ENCODE results near the gene SNRPA1.
A peak's percentile ranks its signal among the peaks of the same experiment; 100 is the strongest.

The SNRPA1 gene

DNA sequence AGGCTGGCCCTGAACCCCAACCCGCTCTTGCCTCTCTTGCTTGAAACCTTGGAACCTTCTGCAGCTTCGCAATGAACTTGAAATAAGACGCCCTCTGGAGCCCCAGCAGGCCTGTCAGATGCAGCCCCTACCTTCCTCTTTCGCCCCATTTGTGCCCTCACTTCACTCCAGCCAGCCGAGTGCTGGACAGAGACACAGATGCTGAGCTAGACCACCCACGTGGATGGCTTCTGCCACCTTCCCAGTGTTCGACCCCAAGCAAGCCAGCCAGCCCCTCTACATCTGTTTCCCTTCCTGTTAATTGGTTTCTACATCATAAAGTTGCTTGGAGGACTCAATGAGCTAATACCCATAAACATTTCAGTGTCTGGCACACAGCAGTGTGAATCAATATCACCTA is 23.8 kb upstream of the SNRPA1 start:
- DNase-seq: peak; percentile 33

GRCh38 chr15:101318147-101318819 is 23.2 kb upstream of the SNRPA1 start:
- DNase-seq: no peak

GRCh38 chr15:101317336-101317872 is 22.4 kb upstream of the SNRPA1 start:
- no peak for DNase-seq

DNA sequence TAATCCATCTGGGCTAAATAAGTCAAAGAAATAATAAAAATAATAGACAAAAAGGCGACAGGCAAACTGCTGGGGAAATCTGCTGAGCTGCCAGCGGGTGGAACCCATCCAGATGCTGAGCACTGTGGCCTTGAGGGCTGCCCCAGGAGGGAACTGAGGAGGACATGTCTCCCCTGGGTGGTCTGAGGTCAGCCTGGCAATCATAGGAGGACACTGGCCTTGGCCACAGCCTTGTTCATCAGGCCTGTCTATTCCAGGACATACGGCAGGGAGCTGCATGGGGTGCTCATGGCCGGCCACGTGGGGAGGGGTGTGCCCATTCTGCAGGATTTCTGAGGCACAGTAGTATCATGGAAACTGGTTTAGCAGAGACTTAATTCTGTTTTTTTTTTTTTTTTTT is 21.5 kb upstream of the SNRPA1 start:
- no peak for DNase-seq

GRCh38 chr15:101315736-101316135 is 20.7 kb upstream of the SNRPA1 start:
- DNase-seq: no peak

GRCh38 chr15:101314336-101315125 is 19.5 kb upstream of the SNRPA1 start:
- no peak for DNase-seq

DNA sequence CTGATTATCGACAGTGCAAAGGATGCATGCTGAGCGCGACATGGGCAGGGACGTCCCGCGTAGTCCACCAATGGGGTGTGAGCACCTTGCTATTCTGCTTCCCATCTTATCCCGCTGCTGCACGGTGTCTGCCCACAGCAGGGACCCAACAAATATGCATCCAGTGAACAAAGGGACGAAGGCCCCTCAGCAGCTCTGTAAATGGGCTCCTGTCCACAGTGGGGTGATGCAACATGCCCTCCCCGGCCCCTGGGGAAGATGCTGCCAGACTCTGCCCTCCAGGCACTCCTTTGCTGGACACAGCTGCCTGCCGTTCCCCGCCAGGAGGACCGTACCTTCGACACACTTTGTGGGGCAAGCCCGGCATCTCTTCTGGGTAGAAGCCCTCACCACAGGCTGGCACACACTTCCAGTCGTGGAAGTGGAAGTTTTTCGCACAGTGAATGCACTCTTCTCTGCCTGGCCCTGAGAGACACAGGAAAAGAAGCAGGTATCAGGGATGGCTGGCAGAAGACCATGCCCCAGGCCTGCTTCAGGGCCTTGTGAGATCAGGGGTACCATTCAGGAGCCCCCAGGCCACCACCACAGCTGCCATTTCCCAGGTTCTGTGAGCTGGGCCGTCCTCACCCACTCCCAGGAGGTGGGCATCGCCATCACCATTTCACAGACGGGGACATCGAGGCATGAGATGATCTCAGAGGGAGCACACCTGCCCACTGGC is 18.2 kb upstream of the SNRPA1 start:
- DNase-seq: no peak

DNA sequence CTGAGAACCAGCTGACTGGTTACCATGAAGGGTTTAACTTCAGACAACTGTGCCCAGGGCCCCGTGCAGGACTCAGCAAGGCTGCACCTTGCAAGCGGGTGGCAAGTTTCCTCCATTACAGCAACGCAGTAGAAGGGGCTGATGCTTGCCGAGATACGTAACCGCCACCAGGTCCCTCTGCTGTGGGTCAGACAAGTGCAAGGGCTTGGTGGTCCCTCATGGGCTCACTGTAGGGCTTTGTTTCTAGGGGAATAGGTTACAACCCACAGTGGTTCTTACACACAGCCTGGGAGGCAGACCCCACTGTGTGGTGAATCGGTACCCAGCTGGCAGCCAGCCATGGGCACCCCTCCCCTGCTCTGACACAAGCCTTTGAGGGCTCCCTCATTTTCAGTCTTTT is 15.5 kb upstream of the SNRPA1 start:
- no peak for DNase-seq

DNA sequence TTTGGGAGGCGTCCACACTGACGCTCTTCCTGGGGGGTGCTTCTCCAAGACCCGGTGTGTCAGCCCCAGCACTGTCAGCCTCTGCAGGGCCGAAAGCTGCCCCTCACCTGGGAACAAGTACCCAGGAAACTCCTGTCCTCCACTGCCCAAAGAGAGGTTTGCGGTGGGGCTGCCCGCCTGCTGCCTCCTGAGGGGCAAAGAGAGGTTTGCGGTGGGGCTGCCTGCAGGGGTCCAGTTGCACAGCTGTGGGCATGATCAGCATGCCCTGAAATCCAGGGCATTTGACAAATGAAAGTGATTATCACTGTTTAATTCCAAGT is 15.1 kb upstream of the SNRPA1 start:
- no peak for DNase-seq

DNA sequence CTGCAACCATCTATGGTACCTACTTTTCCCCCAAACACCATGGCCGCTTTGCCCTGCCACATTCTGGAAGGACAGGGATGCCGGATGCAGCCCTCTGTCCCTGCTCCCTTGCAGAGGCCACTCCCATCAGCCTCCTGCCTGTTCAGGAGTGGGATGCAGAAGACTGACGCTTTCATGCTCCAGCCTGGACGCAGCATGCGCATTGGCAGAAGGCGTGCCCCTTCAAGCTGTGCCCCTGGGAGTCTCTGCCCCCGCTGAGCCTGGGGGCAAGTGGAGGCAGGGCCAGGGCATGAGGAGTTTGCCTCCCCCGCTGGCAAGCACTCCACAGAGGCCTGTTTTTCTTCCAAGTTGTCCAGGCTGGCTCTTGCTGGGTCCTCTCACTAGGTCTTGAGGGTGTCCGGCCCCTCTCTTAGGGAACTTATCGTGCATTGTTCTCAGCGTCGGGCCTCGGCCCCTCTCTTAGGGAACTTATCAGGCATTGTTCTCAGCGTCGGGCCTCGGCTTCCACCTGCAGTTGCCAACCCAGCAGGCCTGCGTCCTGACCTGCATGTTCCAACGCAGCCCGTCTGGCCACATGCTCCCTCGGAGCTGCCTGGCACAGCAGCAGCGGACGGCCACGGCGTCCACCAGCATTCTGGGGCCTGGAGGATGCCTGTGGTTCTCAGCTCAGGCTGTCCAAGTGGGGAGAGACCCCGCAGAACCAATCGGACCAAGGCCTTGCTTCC is 14.6 kb upstream of the SNRPA1 start:
- no peak for DNase-seq

DNA sequence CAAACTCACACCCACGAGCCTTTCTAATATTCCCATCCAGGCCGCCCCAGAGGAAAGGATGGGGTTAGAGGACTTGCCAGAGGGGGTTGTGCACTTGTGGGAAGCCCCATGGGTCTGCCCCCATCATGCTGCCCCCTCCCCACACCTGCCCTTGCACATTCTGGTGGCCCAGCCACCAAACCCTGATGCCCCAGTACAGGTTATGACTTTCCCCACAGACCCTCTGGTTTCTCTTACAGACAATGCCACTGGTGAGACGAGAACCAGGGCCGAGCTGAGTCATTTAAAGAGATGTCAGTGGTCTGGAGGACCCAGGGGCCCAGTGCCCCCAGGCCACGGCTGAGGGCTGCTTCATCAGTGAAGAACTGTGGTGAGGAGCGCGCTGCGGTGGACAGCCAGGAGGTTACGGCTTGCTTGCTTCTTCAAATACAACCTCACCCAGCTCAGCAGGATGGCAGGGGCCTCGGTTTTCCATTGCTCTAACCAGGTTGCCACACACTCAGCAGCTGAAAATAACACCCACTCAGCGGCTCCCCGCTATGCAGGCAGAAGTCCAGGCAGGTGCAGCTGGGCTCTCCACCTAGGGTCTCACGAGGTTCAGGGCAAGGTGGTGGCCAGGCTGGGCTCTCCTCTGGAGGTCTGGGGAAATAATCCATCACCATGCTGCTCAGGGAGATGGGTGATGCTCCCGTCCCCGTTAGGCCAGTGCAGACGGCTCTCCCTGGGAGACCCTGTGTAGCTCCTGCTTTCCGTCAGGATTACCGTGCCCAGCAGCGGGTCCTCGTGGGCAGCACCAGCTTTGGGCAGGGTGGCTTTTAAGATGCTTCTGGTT is 13.8 kb upstream of the SNRPA1 start:
- no peak for DNase-seq

DNA sequence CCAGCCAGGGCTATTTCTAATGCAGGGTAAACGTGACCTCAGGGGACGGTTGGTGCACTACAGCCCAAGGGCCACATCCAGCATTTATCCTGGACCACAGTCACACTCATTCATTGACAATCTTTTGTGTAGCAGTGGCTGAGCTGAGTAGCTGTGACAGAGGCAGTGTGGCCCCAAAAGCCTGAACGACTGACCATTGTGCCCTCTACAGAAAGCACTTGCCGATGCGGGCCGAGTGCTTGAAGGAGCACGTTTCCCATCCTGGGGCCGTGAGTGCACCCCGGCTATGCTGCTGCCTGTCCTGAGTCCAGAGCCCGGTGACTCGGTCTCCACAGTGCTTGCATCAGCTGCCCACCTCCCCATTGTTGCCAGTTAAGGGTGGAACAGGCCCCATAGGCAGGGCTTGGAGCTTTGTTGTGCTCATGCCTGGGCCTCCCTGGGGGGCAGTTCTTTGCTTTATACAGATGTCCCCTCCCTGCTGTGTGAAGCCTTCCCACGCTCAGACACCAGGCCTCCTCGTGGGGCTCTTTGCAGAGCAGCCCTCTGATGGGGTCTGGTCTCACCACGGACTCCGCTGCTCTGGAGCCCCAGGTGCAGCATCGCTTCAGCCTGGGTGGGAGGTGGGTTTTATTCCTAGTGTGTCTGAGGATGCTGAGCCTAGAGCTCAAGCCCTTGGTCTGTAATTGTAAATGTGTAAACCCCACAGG is 13.0 kb upstream of the SNRPA1 start:
- no peak for DNase-seq

DNA sequence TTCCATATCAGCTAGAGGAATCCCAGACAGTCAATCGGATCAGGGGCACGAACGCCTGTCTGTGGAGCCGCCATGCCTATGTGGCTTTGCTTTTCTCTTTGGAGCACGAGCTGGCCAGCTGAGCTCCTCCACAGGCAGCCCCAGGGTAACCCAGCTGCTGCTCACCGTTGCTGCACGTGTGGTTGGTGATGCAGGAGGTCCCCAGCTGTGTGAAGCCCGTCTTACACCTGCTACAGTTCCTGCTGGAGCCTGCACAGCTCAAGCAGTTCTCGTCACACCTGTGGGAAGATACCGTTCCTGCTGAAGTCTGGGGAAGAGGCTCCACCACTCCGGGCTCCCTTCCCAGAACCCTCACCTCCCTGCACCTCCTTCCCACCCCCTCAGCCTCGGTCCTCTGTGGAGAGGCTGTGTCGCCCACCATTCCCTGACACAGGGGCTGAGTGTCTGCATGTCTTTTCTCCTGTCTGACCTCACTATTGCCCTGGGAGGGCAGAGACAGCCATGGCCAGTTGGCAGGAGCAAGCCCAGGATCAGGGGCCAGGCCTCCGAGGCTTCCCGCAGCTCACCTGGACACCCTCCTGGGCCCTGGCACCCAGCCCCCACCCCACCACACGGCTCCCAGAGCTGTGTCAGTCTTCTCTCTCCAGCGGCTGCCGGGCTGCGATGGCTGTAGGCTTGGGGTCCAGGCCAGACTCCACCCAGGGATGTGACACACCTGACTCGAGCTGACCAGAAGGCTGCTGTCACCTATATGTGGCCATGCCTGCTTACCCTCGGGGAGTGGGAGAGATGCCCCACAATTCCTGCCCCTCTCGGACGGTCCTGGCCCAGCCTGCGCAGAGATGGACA is 12.2 kb upstream of the SNRPA1 start:
- DNase-seq: no peak

GRCh38 chr15:101306341-101307047 is 11.4 kb upstream of the SNRPA1 start:
- DNase-seq: no peak

DNA sequence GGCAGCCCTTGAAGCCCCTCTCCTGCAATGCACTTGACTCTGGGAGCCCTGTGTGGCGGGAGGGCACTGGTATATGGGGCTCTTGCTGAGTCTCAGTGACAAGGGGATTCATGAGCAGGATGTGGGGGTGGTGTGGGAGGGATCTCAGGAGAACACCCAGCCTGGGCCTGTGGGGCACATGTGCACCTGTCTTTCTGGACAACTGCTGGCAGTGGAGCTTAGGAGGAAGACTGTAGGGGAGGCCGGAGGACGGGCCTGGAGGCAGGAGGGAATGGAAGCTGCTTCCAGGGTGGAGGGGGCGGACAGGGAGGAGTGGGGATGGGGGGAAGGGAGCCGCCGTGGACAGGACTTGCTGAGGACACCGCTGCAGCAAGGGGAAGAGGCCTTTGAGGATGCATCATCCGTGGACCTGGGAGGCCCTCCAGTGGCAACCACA is 10.8 kb upstream of the SNRPA1 start:
- no peak for DNase-seq

DNA sequence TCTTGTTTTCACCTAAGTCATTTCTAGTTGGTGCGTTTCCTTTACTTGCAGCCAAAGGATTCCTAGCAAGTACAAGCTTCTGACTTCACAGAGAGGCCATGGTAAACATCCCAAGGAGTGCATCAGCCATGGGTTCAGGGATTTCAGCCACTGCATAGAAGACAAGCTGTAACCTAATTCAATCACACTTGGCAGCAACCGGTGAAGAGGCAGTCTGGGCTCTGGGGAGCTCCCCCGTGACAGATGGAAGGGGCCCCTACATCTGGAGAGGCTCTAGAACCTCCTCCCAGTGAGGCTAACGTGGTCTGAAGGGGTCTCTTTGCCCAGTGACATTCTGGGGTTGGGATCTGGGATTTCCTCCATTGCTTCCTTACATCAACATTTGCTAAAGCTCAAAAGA is 8.4 kb upstream of the SNRPA1 start:
- no peak for DNase-seq

DNA sequence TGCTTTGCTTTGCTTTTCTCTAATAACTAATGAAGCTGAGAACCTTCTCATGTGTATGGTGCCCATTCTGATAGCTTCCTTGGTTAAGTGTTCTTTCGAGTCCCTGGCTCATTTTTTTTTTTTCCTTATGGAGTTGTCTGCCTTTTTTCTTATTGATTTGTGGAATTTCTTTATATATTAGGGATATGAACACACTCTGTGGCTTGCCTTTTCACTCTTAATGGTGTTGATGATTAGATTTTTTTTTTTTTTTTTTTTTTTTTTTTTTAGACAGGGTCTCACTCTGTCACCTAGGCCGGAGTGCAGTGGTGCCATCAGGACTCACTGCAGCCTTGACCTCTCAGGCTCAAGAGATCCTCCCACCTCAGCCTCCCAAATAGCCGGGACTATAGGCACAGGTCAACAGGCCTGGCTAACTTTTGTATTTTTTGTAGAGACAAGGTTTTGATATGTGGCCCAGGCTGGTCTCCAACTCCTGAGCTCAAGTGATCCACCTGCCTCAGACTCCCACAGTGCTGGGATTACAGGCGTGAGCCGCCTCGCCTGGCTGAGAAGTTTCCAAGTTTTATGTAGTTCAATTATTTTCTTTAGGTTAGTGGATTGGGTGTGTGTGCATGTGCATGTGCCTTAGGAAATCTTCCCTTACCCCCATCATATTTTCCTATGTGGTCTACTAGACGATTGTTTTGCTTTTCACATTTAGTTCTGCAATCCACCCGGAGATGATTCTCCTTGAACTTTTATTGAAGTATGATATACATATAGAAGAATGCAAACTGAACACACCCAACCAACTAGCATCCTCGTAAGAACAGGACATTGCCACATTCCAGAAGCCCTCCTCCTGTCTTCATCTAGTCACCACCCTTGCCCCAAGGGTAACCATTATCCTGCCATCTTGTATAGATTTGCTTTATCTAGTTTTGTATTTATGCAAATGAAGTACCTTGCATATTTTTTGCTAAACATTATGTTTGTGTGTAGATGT is 1.7 kb upstream of the SNRPA1 start:
- no peak for DNase-seq

DNA sequence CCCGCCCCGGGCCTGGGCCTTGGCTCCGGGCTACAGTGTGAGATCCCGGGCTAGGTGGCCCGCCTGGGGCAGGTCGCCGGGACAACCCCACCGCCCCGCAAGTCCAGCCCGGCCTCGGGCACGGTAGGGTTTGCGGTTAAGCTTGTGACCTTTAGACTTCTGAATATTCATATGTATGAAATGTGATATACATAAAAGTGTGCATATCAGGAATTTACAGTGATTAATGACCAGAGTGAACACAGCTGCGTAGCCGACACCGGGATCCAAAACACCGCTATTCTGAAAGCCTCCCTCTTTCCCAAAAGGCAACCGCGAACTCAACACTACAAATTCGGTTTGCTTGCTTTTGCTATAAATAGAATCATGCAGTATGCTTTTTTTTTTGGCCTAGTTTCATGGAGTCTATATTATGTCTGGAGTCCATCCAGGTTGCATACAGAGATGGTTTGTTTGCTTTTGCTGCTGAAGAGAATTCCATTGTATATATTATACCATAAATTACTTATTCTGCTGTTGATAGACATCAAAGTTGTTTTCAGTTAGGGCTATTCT is 636 bp upstream of the SNRPA1 start:
- DNase-seq: no peak

Data from NCI-H82 (cell line).